Chondrocyte (in vitro differentiated cells): Measurements from ENCODE around the gene KRTAP4-16. TPM values are rescaled to one million over a fixed set of nuclear protein-coding genes. Genes with fewer than 3 reads are reported as not detected.

ENCODE experiments used
- DNase-seq: peaks from one replicate; pipeline ENCODE4 v3.0.0; 2021; ENCODE audit warnings: mixed read lengths, low spot score
- H3K27ac Mint-ChIP-seq: one replicate; pipeline ENCODE4 v1.8.0; 2021; ENCODE audit warnings: mild to moderate bottlenecking, moderate library complexity, mixed read lengths; ENCODE audit not compliant: unreplicated experiment
- H3K27me3 Mint-ChIP-seq: 2 replicates; pipeline ENCODE4 v1.8.0; 2021; ENCODE audit warnings: low read depth, mixed read lengths
- H3K36me3 Mint-ChIP-seq: 2 replicates; pipeline ENCODE4 v1.8.0; 2021; ENCODE audit warnings: low read depth, mixed read lengths
- H3K4me1 Mint-ChIP-seq: 2 replicates; pipeline ENCODE4 v1.8.0; 2021; ENCODE audit warnings: low read depth, mild to moderate bottlenecking, mixed read lengths
- H3K4me3 Mint-ChIP-seq: one replicate; pipeline ENCODE4 v1.8.0; 2021; ENCODE audit warnings: mild to moderate bottlenecking, moderate library complexity, mixed read lengths; ENCODE audit not compliant: unreplicated experiment
- H3K9me3 Mint-ChIP-seq: 2 replicates; pipeline ENCODE4 v1.8.0; 2021; ENCODE audit warnings: low read depth, mixed read lengths
- CTCF ChIP-seq: fragments of 200-600 bp; sonication (generic); IDR thresholded peaks from 2 replicates; pipeline ENCODE4 v1.5.0; 2021; ENCODE audit warnings: antibody characterized with exemption, mild to moderate bottlenecking, moderate library complexity
- total RNA-seq: library from RNA; stranded (reverse); gene quantifications from 3 replicates; pipeline ENCODE4 v1.2.1, GENCODE V29; 2021

Gene KRTAP4-16
- total RNA-seq, 1 donor from 2014 or later: not detected

GRCh38 chr17:41054025-41054424 is 48.0 kb downstream of the KRTAP4-16 start:
- Mint-ChIP-seq H3K4me3 (no peak overlapping the region), H3K36me3 (peaks cover 3% of the 10 kb centered on the region), H3K27ac (no peak overlapping the region), H3K9me3 (peaks cover 10% of the 10 kb centered on the region), H3K27me3 (no peaks in the 10 kb centered on the region), H3K4me1 (peaks cover 8% of the 10 kb centered on the region)
- TF ChIP-seq CTCF: no peak
- DNase-seq: no peak

DNA sequence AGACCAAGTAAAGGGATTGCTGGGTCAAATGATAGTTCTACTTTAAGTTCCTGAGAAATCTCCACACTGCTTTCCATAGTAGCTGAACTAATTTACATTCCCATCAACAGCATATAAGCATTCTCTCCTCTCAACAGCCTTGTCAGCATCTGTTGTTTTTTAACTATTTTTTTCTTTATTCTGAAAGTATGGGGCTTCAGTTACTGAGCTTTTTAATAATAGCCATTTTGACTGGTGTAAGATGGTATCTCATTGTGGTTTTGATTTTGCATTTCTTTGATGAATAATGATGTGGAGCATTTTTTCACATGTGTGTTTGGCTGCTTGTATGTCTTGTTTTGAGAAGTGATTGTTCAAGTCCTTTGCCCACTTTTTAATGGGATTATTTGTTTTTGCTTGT is 49.4 kb downstream of the KRTAP4-16 start:
- peaks cover 3% of the 10 kb centered on the region for H3K36me3 Mint-ChIP-seq
- H3K27me3 Mint-ChIP-seq: no peaks in the 10 kb centered on the region
- peaks cover 10% of the 10 kb centered on the region for H3K9me3 Mint-ChIP-seq
- no peak for TF ChIP-seq CTCF
- peaks cover 20% of the 10 kb centered on the region for H3K4me1 Mint-ChIP-seq
- no peak overlapping the region for H3K27ac Mint-ChIP-seq
- no peak overlapping the region for H3K4me3 Mint-ChIP-seq
- no peak for DNase-seq

Other genes starting within 250 kb of the KRTAP4-16 start
- not detected in 3 replicates for gene KRT12, start 235.0 kb downstream of the KRTAP4-16 start, total RNA-seq
- gene KRT20, start 217.0 kb downstream of the KRTAP4-16 start, total RNA-seq: not detected in 3 replicates
- gene KRT23, start 164.6 kb downstream of the KRTAP4-16 start, total RNA-seq: not detected in 3 replicates
- not detected in 3 replicates for gene KRT39, start 135.3 kb downstream of the KRTAP4-16 start, total RNA-seq
- gene KRT40, start 117.9 kb downstream of the KRTAP4-16 start, total RNA-seq: not detected in 3 replicates
- not detected in 3 replicates for gene KRTAP3-3, start 108.0 kb downstream of the KRTAP4-16 start, total RNA-seq
- gene KRTAP3-2, start 102.3 kb downstream of the KRTAP4-16 start, total RNA-seq: not detected in 3 replicates
- gene KRTAP3-1, start 93.1 kb downstream of the KRTAP4-16 start, total RNA-seq: not detected in 3 replicates
- not detected in 3 replicates for gene KRTAP1-5, start 75.0 kb downstream of the KRTAP4-16 start, total RNA-seq
- not detected in 3 replicates for gene KRTAP1-4, start 72.0 kb downstream of the KRTAP4-16 start, total RNA-seq
- gene KRTAP1-3, start 67.3 kb downstream of the KRTAP4-16 start, total RNA-seq: not detected in 3 replicates
- not detected in 3 replicates for gene KRTAP1-1, start 60.8 kb downstream of the KRTAP4-16 start, total RNA-seq
- gene KRTAP2-1, start 54.9 kb downstream of the KRTAP4-16 start, total RNA-seq: not detected in 3 replicates
- gene KRTAP2-2, start 47.0 kb downstream of the KRTAP4-16 start, total RNA-seq: not detected in 3 replicates
- gene KRTAP2-3, start 42.1 kb downstream of the KRTAP4-16 start, total RNA-seq: not detected in 3 replicates
- not detected in 3 replicates for gene KRTAP2-4, start 36.3 kb downstream of the KRTAP4-16 start, total RNA-seq
- not detected in 3 replicates for gene KRTAP4-7, start 18.1 kb downstream of the KRTAP4-16 start, total RNA-seq
- gene KRTAP4-8, start 4.1 kb downstream of the KRTAP4-16 start, total RNA-seq: not detected in 3 replicates
- not detected in 3 replicates for gene KRTAP4-9, start 3.2 kb upstream of the KRTAP4-16 start, total RNA-seq
- gene KRTAP4-11, start 16.2 kb upstream of the KRTAP4-16 start, total RNA-seq: not detected in 3 replicates
- not detected in 3 replicates for gene KRTAP4-12, start 22.0 kb upstream of the KRTAP4-16 start, total RNA-seq
- gene KRTAP4-6, start 38.3 kb upstream of the KRTAP4-16 start, total RNA-seq: not detected in 3 replicates
- not detected in 3 replicates for gene KRTAP4-5, start 47.6 kb upstream of the KRTAP4-16 start, total RNA-seq
- not detected in 3 replicates for gene KRTAP4-4, start 58.5 kb upstream of the KRTAP4-16 start, total RNA-seq
- gene KRTAP4-3, start 66.0 kb upstream of the KRTAP4-16 start, total RNA-seq: not detected in 3 replicates
- not detected in 3 replicates for gene KRTAP4-2, start 76.0 kb upstream of the KRTAP4-16 start, total RNA-seq
- gene KRTAP4-1, start 82.7 kb upstream of the KRTAP4-16 start, total RNA-seq: not detected in 3 replicates
- gene KRTAP9-1, start 87.7 kb upstream of the KRTAP4-16 start, total RNA-seq: not detected in 3 replicates
- not detected in 3 replicates for gene KRTAP9-2, start 124.4 kb upstream of the KRTAP4-16 start, total RNA-seq
- not detected in 3 replicates for gene KRTAP9-3, start 130.2 kb upstream of the KRTAP4-16 start, total RNA-seq
- gene KRTAP9-8, start 135.8 kb upstream of the KRTAP4-16 start, total RNA-seq: not detected in 3 replicates
- gene KRTAP9-4, start 147.5 kb upstream of the KRTAP4-16 start, total RNA-seq: not detected in 3 replicates
- gene KRTAP9-9, start 153.2 kb upstream of the KRTAP4-16 start, total RNA-seq: not detected in 3 replicates
- not detected in 3 replicates for gene KRTAP9-6, start 163.2 kb upstream of the KRTAP4-16 start, total RNA-seq
- gene KRTAP9-7, start 173.5 kb upstream of the KRTAP4-16 start, total RNA-seq: not detected in 3 replicates
- not detected in 3 replicates for gene KRTAP29-1, start 200.6 kb upstream of the KRTAP4-16 start, total RNA-seq
- not detected in 3 replicates for gene KRTAP16-1, start 207.1 kb upstream of the KRTAP4-16 start, total RNA-seq
- gene KRTAP17-1, start 213.5 kb upstream of the KRTAP4-16 start, total RNA-seq: not detected in 3 replicates
- gene KRT33A, start 248.6 kb upstream of the KRTAP4-16 start, total RNA-seq: not detected in 3 replicates